K562 (cell line): Measurements from ENCODE around the gene C16orf96. TPM values are rescaled to one million over a fixed set of nuclear protein-coding genes. Genes with fewer than 3 reads are reported as not detected.

Experiments
- ATAC-seq: fragments of 200-7000 bp; cut with Tn5 transposase; 3 replicates; pipeline ENCODE4 v1.9.1; 2020; ENCODE audit warnings: moderate library complexity
- BruUV-seq: library from RNA; stranded (reverse); fragments of 400-500 nt; replicated peaks from 2 replicates; lab custom pipeline; 2021; lab: Mats Ljungman, UMichigan
- CTCF ChIA-PET: fragments of 300-600 bp; formaldehyde crosslinking; extraction: SDS; loops from one replicate; lab custom pipeline; 2021; ENCODE audit warnings: low intra/inter-chr PET ratio; lab: Yijun Ruan, JAX
- POLR2A ChIA-PET: fragments of 300-600, 350-650 bp; sonication (Branson Sonifier 250); formaldehyde crosslinking; extraction: SDS; loops from one replicate; lab custom pipeline; 2021; ENCODE audit warnings: antibody characterized with exemption, inconsistent platforms; lab: Yijun Ruan, JAX
- DNase-seq, 4 experiments: peaks; one replicate each; pipeline versions ENCODE4 v3.0.0 to v3.0.0-alpha.2; 2011 to 2018; ENCODE audit warnings: low spot score in 3 of 4, mixed read lengths in 3 of 4; ENCODE audit errors: extremely low read depth in 1 of 4
- FAIRE-seq: peaks from 2 replicates; lab custom pipeline; 2011; peaks lifted over from hg19 to GRCh38; lab: Jason Lieb, UNC
- H2AFZ ChIP-seq: 2 replicates; pipeline ENCODE4 v1.6.0; 2011; ENCODE audit warnings: low read depth, low read length, control low read depth, inconsistent platforms
- H3K27ac ChIP-seq: fragments of 200-600 bp; 3 replicates; pipeline ENCODE4 v1.8.0; 2011; ENCODE audit warnings: low read depth, mild to moderate bottlenecking, control low read depth, inconsistent platforms, low read length, moderate library complexity, mixed read lengths; ENCODE audit errors: extremely low read depth
- H3K27me3 ChIP-seq, 2 experiments: fragments of 300-600 bp in 1 of 2; 2 replicates in 1 of 2; 3 replicates in 1 of 2; pipeline versions ENCODE4 v1.6.0 to v1.8.0; 2011; ENCODE audit warnings: inconsistent platforms in 2 of 2, low read length in 2 of 2, mild to moderate bottlenecking in 1 of 2, mixed read lengths in 1 of 2, moderate library complexity in 1 of 2; ENCODE audit not compliant: control insufficient read depth in 2 of 2, insufficient read depth in 2 of 2
- H3K36me3 ChIP-seq: fragments of 300-600 bp; 3 replicates; pipeline ENCODE4 v1.8.0; 2011; ENCODE audit warnings: mild to moderate bottlenecking, low read length, inconsistent platforms; ENCODE audit not compliant: control insufficient read depth, insufficient read depth
- H3K4me1 ChIP-seq, 2 experiments: fragments of 200-600 bp in 1 of 2; replicated peaks in 1 of 2; 2 replicates in 1 of 2; 3 replicates in 1 of 2; pipeline versions ENCODE4 v1.5.1 to v1.8.0; 2011; ENCODE audit warnings: inconsistent platforms in 2 of 2, low read length in 2 of 2, mild to moderate bottlenecking in 1 of 2, mixed read lengths in 1 of 2, moderate library complexity in 1 of 2; ENCODE audit not compliant: control insufficient read depth in 2 of 2, insufficient read depth in 2 of 2
- H3K4me2 ChIP-seq: 2 replicates; pipeline ENCODE4 v1.6.1; 2011; ENCODE audit warnings: low read length, control low read depth, inconsistent platforms, mixed read lengths; ENCODE audit not compliant: insufficient read depth
- H3K4me3 ChIP-seq: fragments of 200-600 bp; sonication (generic), shearing (Covaris generic); 2 replicates; pipeline ENCODE4 v1.5.1; 2016; ENCODE audit warnings: control low read depth, inconsistent platforms
- H3K79me2 ChIP-seq: fragments of 200-600 bp; 3 replicates; pipeline ENCODE4 v1.8.0; 2011; ENCODE audit warnings: low read length, inconsistent platforms; ENCODE audit not compliant: control insufficient read depth, insufficient read depth
- H3K9ac ChIP-seq, 2 experiments: 2 replicates each; pipeline versions ENCODE4 v1.6.0 to v1.6.1; 2011; ENCODE audit warnings: low read depth in 2 of 2, low read length in 2 of 2, control low read depth in 1 of 2, inconsistent platforms in 1 of 2, mild to moderate bottlenecking in 1 of 2, mixed read lengths in 1 of 2; ENCODE audit not compliant: insufficient read depth in 1 of 2
- H3K9me1 ChIP-seq: one replicate; pipeline ENCODE4 v1.6.0; 2011; ENCODE audit warnings: inconsistent platforms, mild to moderate bottlenecking, low read length, moderate library complexity; ENCODE audit not compliant: control insufficient read depth, insufficient read depth
- H3K9me3 ChIP-seq: replicated peaks from 2 replicates; pipeline ENCODE4 v1.5.1; 2011; ENCODE audit warnings: low read depth, low read length, inconsistent platforms; ENCODE audit not compliant: control insufficient read depth, insufficient read depth
- H4K20me1 ChIP-seq: replicated peaks from 2 replicates; pipeline ENCODE4 v1.6.1; 2011; ENCODE audit warnings: low read length, inconsistent platforms, mixed read lengths; ENCODE audit not compliant: control insufficient read depth, insufficient read depth
- ARID1B ChIP-seq: fragments of 450-650 bp; IDR thresholded peaks from 2 replicates; pipeline ENCODE4 v1.6.1; 2016; ENCODE audit warnings: antibody characterized with exemption, mild to moderate bottlenecking, inconsistent platforms
- KDM2B ChIP-seq: fragments of 250-450 bp; sonication (Bioruptor Pico); IDR thresholded peaks from 2 replicates; pipeline ENCODE4 v1.8.0; 2021; ENCODE audit warnings: mild to moderate bottlenecking, moderate library complexity
- POLR2G ChIP-seq: fragments of 200-400 bp; formaldehyde crosslinking; IDR thresholded peaks from 2 replicates; pipeline ENCODE4 v1.6.1; 2017; ENCODE audit warnings: low read depth, mild to moderate bottlenecking, antibody characterized with exemption, low read length, moderate library complexity
- RFX5 ChIP-seq: IDR thresholded peaks from 2 replicates; pipeline ENCODE4 v1.6.1; 2011; ENCODE audit warnings: low read depth, mild to moderate bottlenecking, improper control_type of control experiment, low read length
- ZNF644 ChIP-seq: fragments of 200-800 bp; sonication (Bioruptor generic); IDR thresholded peaks from 2 replicates; pipeline ENCODE4 v1.6.1; 2016; ENCODE audit warnings: low read depth, missing genetic modification characterization, missing compliant biosample characterization
- WGBS: fragments of 100-300 bp; shearing (Covaris generic); methylation state at CpG from one replicate; pipeline ENCODE4 v1.1.6; 2016; ENCODE audit warnings: low coverage, mixed read lengths; ENCODE audit not compliant: insufficient coverage; ENCODE audit errors: missing lambda C conversion rate; 5-methylcytosine and 5-hydroxymethylcytosine counted together
- in situ Hi-C: fragments of 300-500 bp; cut with MboI; formaldehyde crosslinking; loops from 4 replicates; pipeline ENCODE4 v1.15.0; 2018; ENCODE audit warnings: inconsistent platforms, mixed read lengths
- intact Hi-C: fragments of 100-400 bp; cut with micrococcal nuclease; formaldehyde crosslinking; loops from 2 replicates; pipeline ENCODE4 v1.14.2; 2022
- polyA plus RNA-seq, 8 experiments: library from polyadenylated mRNA; depleted of rRNA in 4 of 8; stranded (reverse) in 5 of 8; unstranded in 3 of 8; fragments of >200 nt; fragmentation: Nextera tagmentation in 2 of 8; fragmentation: Illumina TruSeq in 1 of 8; extraction: Ambion mirVana in 2 of 8; extraction: Trizol in 1 of 8; gene quantifications; 2 replicates each; pipeline versions ENCODE4 v1.2.1 to v1.2.3, GENCODE V29; 2011 to 2014; ENCODE audit warnings: inconsistent platforms in 1 of 8, missing spikeins in 1 of 8
- total RNA-seq, 7 experiments: library from RNA; depleted of rRNA in 6 of 7; stranded (reverse); fragments of >200 nt in 6 of 7; fragmentation: Illumina TruSeq in 2 of 7; extraction: Trizol in 2 of 7; gene quantifications; 2 replicates each; pipeline versions ENCODE4 v1.2.1 to v1.2.3, GENCODE V29; 2011 to 2021; ENCODE audit warnings: low replicate concordance in 1 of 7
- TF ChIP-seq, protein P1 (sequence below): fragments of 250-450 bp; sonication (Bioruptor Pico); IDR thresholded peaks from 2 replicates; pipeline ENCODE4 v1.9.0; 2021; ENCODE audit warnings: mild to moderate bottlenecking

C16orf96 gene
- total and polyA plus RNA-seq, 9 of the 15 experiments (the other 6 are each of a cell fraction or from before 2014, with no cell fraction given), result not detected

DNA sequence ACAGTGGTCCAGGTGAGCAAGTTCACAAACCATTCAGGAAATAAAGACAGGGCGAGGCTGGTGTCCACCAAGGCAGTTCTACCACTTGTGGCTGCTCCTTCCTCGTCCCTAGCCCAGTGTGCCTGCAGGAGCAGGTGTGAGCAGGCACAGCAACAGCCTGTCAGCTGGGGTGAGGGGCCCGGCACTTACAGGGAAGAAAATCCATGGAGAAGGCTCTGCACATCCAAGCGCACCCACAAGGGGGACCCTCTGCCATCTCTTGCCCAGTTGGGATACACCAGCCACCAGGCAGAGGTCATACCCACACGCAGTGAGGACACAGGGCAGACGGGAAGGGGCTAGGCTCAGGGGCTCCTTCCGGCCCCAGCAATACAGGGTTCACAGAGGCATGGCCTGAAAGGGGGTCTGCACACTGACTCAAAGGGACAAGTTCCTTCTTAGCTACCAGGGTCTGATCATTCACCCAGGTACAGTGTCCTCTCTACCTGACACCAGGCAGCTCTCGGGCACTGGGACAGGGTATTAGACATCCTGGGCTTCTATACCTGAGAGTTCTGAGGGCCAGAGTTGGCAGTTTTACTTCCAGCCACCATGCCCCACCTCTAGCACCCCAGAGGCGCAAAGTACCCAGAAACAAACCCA, 44.6 kb upstream of the C16orf96 start (continued):
- TF ChIP-seq RFX5 (no peak), KDM2B (no peak)
- TF ChIP-seq, protein P1, sequence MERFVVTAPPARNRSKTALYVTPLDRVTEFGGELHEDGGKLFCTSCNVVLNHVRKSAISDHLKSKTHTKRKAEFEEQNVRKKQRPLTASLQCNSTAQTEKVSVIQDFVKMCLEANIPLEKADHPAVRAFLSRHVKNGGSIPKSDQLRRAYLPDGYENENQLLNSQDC (CRISPR knock-in tag), result no peak

- intact Hi-C loops, result no loop called here
- POLR2A ChIA-PET, result interaction anchor here (0.6 to 1.1 kb wide), 2 partner anchors 40 to 63 kb away, joined by 3 read pairs; no protein-coding TSS in a partner anchor
- no peak for DNase-seq
- H3K27me3 ChIP-seq, result no peaks in the 10 kb centered on the region
- H3K9ac ChIP-seq, result no peak overlapping the region
- H3K9me1 ChIP-seq, result no peaks in the 10 kb centered on the region
- TF ChIP-seq POLR2G (0 out of 2 replicates have a peak, but pooled peaks have one; percentile 15), ARID1B (no peak), ZNF644 (tag) (no peak)
- TF ChIP-seq, all 486 proteins: peak for 1
- H4K20me1 ChIP-seq, result 0 out of 2 replicates have a peak, but pooled peaks cover 3% of the 10 kb centered on the region
- 93% methylated on average over 10 of the region's 10 CpGs for WGBS
- ATAC-seq (no peak), FAIRE-seq (no peak)
- no peak overlapping the region for H2AFZ ChIP-seq
- CTCF ChIA-PET, result no interaction called here
- BruUV-seq, result no TSS peak
- no peak overlapping the region for H3K4me3 ChIP-seq
- H3K4me1 ChIP-seq, result peaks cover 0 to 14% of the 10 kb centered on the region in 2 experiments; a peak in 2 of 5 replicates
- no peaks in the 10 kb centered on the region for H3K79me2 ChIP-seq
- H3K4me2 ChIP-seq, result no peak overlapping the region
- no peaks in the 10 kb centered on the region for H3K9me3 ChIP-seq
- no peak overlapping the region for H3K27ac ChIP-seq
- in situ Hi-C loops, result loop anchor here (10.0 kb wide), 1 partner anchor 442 kb away; the partner anchor contains the start of gene SEC14L5
- H3K36me3 ChIP-seq, result peaks cover 55% of the 10 kb centered on the region; the same call in 2 of the 3 replicates
These were observed 43.7 kb upstream of the C16orf96 start for GRCh38 chr16:4512473-4512872.
